Measurements from ENCODE around the gene TEX11. TPM values are rescaled to one million over a fixed set of nuclear protein-coding genes. Genes with fewer than 3 reads are reported as not detected.
"Not testable (repeated sequence)": the region's sequence is repeated elsewhere in the genome, so short reads cannot be mapped to it uniquely, and the experiment has no call there.

The TEX11 gene
- total and polyA plus RNA-seq, 7 donors = not detected

- no peak overlapping the region for H3K4me3 ChIP-seq
- DNase-seq = no peak
- no peaks in the 10 kb centered on the region for H3K4me1 ChIP-seq
- intact Hi-C loops (cut with DNase I) = no loop called here
- no peak overlapping the region for H3K27ac ChIP-seq
- H3K9me3 ChIP-seq = no peaks in the 10 kb centered on the region
- H3K27me3 ChIP-seq (ENCODE audit: insufficient read depth in 3 of 3, low read length in 2 of 3) = peaks cover 0 to 4% (median 0%) of the 10 kb centered on the region in 3 donors
- no peak for TF ChIP-seq CTCF (IDR thresholded peaks at IDR 0.05)
- H3K36me3 ChIP-seq (ENCODE audit: insufficient read depth in 1 of 2, low read depth in 1 of 2) = no peaks in the 10 kb centered on the region
- no peak for ATAC-seq
Observed at GRCh38 chrX:70527053-70527452, 381.5 kb downstream of the TEX11 start.

- intact Hi-C loops (cut with DNase I) = no loop called here
- ATAC-seq (no peak), DNase-seq (no peak)
- no peaks in the 10 kb centered on the region for H3K36me3 ChIP-seq (ENCODE audit: insufficient read depth in 1 of 2, low read depth in 1 of 2)
- H3K4me3 ChIP-seq = no peak overlapping the region
- no peaks in the 10 kb centered on the region for H3K4me1 ChIP-seq
- WGBS, 3 donors = 71 to 82% (median 74%) methylated on average over 7 to 8 of the region's 8 CpGs
- H3K27ac ChIP-seq = no peak overlapping the region
- no peaks in the 10 kb centered on the region for H3K9me3 ChIP-seq
- no peak for TF ChIP-seq CTCF (IDR thresholded peaks at IDR 0.05)
- peaks cover 0 to 4% (median 0%) of the 10 kb centered on the region in 3 donors for H3K27me3 ChIP-seq (ENCODE audit: insufficient read depth in 3 of 3, low read length in 2 of 3)
Observed at GRCh38 chrX:70525733-70526132, 382.8 kb downstream of the TEX11 start.

GRCh38 chrX:70515692-70516091 lies 392.8 kb downstream of the TEX11 start:
- DNase-seq; H3K36me3 ChIP-seq (ENCODE audit: insufficient read depth in 1 of 2, low read depth in 1 of 2); H3K4me3 ChIP-seq; H3K27ac ChIP-seq; H3K9me3 ChIP-seq; H3K4me1 ChIP-seq; H3K27me3 ChIP-seq (ENCODE audit: insufficient read depth in 3 of 3, low read length in 2 of 3); ATAC-seq; intact Hi-C loops (cut with DNase I): not testable (repeated sequence)
- 58 to 90% (median 89%) methylated on average over 1 of the region's 1 CpG for WGBS, 3 donors

- H3K9me3 ChIP-seq; H3K27me3 ChIP-seq (ENCODE audit: insufficient read depth in 3 of 3, low read length in 2 of 3); H3K36me3 ChIP-seq (ENCODE audit: insufficient read depth in 1 of 2, low read depth in 1 of 2); H3K4me3 ChIP-seq; H3K27ac ChIP-seq; H3K4me1 ChIP-seq; DNase-seq; intact Hi-C loops (cut with DNase I); ATAC-seq: not testable (repeated sequence)
- WGBS, 3 donors = 92 to 97% (median 92%) methylated on average over 4 of the region's 4 CpGs
Observed at GRCh38 chrX:70515270-70515669, 393.2 kb downstream of the TEX11 start.

GRCh38 chrX:70509078-70509477 lies 399.4 kb downstream of the TEX11 start:
- DNase-seq (no peak), ATAC-seq (no peak)
- Histone ChIP-seq H3K4me3 (no peak overlapping the region), H3K9me3 (no peaks in the 10 kb centered on the region), H3K27me3 (ENCODE audit: insufficient read depth in 3 of 3, low read length in 2 of 3) (peaks cover 0 to 19% (median 0%) of the 10 kb centered on the region in 3 donors), H3K36me3 (ENCODE audit: insufficient read depth in 1 of 2, low read depth in 1 of 2) (no peaks in the 10 kb centered on the region), H3K27ac (no peak overlapping the region), H3K4me1 (no peaks in the 10 kb centered on the region)
- WGBS, 3 donors = 71 to 81% (median 79%) methylated on average over 4 of the region's 4 CpGs
- no peak for TF ChIP-seq CTCF (IDR thresholded peaks at IDR 0.05)
- intact Hi-C loops (cut with DNase I) = no loop called here

GRCh38 chrX:70508296-70508911 lies 400.1 kb downstream of the TEX11 start:
- Histone ChIP-seq H3K4me1 (no peaks in the 10 kb centered on the region), H3K4me3 (no peak overlapping the region), H3K36me3 (ENCODE audit: insufficient read depth in 1 of 2, low read depth in 1 of 2) (no peaks in the 10 kb centered on the region), H3K27ac (no peak overlapping the region), H3K9me3 (no peaks in the 10 kb centered on the region), H3K27me3 (ENCODE audit: insufficient read depth in 3 of 3, low read length in 2 of 3) (peaks cover 0 to 19% (median 0%) of the 10 kb centered on the region in 3 donors)
- WGBS, 3 donors = 46 to 50% (median 48%) methylated on average over 5 to 6 of the region's 6 CpGs
- DNase-seq = no peak
- intact Hi-C loops (cut with DNase I) = no loop called here
- ATAC-seq = no peak
- TF ChIP-seq CTCF (IDR thresholded peaks at IDR 0.05) = no peak

Data from psoas muscle (tissue), 8 donors.